ENCODE results near the gene RAB11FIP2.

DNA sequence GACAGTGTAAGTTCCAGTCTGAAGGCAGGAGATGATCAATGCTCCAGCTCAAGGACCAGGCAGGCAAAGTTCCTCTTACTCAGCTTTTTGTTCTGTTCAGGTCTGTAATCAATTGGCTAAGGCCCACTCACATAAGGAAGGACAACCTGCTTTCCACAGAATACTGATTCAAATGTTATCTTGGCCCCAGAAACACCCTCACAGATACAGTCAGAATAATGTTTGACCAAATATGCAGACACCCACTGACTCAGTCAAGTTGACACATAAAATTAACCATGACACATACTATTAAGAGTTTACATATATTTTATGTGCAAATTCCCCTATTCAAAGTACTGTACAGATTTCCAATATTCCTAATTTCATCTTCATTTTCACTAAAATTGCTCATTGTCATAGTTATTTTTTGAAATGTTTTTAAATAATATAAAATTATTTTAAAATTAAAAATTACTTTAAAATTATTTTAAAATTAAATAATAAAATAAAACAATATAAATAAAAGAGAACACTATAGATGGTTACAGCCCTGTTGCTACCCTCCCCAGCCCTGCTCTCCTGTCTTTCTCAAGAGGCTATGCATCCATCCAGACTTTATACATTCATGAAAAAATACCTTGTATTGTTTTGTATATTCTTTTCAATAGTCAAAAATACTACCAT is 59.4 kb downstream of the RAB11FIP2 start:
- no peak for TF ChIP-seq POLR2A (IDR thresholded peaks at IDR 0.05)
- TF ChIP-seq, protein P1, sequence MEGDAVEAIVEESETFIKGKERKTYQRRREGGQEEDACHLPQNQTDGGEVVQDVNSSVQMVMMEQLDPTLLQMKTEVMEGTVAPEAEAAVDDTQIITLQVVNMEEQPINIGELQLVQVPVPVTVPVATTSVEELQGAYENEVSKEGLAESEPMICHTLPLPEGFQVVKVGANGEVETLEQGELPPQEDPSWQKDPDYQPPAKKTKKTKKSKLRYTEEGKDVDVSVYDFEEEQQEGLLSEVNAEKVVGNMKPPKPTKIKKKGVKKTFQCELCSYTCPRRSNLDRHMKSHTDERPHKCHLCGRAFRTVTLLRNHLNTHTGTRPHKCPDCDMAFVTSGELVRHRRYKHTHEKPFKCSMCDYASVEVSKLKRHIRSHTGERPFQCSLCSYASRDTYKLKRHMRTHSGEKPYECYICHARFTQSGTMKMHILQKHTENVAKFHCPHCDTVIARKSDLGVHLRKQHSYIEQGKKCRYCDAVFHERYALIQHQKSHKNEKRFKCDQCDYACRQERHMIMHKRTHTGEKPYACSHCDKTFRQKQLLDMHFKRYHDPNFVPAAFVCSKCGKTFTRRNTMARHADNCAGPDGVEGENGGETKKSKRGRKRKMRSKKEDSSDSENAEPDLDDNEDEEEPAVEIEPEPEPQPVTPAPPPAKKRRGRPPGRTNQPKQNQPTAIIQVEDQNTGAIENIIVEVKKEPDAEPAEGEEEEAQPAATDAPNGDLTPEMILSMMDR (IDR thresholded peaks at IDR 0.05) = no peak
